Measurements from ENCODE around the gene TMEM14A. TPM values are rescaled to one million over a fixed set of nuclear protein-coding genes. Genes with fewer than 3 reads are reported as not detected.
"Not testable (repeated sequence)": the region's sequence is repeated elsewhere in the genome, so short reads cannot be mapped to it uniquely, and the experiment has no call there.

TMEM14A gene
- total RNA-seq, 4 donors from 2014 or later, result 12.5 to 35.8 (median 19.4) TPM; not detected in 1

DNA sequence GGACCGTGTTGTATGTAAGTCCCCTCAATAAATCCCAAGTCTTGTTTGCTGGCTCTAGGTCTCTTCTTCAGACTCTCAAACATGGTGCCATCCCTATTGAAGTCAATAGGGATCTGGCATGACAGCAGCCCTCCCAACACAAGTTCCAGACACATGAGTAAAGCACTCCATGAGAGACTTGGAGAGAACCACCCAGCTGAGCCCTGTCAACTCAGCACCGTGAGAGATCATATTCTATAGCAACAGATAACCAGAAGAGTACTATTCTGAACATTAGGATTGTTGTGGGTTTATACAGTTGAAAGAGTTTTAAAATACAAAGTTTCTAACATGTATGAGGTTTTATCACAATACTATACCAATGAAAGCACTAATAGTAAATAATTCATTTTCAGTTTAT, 23.5 kb downstream of the TMEM14A start:
- no peaks in the 10 kb centered on the region for H3K4me1 ChIP-seq
- intact Hi-C loops (cut with DNase I; ENCODE audit: low total_unique reads) (no loop called here), in situ Hi-C loops (cut with MboI; ENCODE audit: low pct_ligation_motif_present in 1 of 4, low pct_unique_long_range_greater_than_20kb in 1 of 4, low sequenced_read_pairs in 3 of 4) (no loop called here)
- WGBS, 2 donors (ENCODE audit: low coverage in 1 of 2), result 80 to 100% methylated on average over 1 to 2 of the region's 2 CpGs
- DNase-seq, result no peak
- TF ChIP-seq POLR2AphosphoS5 (IDR thresholded peaks at IDR 0.05), result no peak
- TF ChIP-seq, protein P1, sequence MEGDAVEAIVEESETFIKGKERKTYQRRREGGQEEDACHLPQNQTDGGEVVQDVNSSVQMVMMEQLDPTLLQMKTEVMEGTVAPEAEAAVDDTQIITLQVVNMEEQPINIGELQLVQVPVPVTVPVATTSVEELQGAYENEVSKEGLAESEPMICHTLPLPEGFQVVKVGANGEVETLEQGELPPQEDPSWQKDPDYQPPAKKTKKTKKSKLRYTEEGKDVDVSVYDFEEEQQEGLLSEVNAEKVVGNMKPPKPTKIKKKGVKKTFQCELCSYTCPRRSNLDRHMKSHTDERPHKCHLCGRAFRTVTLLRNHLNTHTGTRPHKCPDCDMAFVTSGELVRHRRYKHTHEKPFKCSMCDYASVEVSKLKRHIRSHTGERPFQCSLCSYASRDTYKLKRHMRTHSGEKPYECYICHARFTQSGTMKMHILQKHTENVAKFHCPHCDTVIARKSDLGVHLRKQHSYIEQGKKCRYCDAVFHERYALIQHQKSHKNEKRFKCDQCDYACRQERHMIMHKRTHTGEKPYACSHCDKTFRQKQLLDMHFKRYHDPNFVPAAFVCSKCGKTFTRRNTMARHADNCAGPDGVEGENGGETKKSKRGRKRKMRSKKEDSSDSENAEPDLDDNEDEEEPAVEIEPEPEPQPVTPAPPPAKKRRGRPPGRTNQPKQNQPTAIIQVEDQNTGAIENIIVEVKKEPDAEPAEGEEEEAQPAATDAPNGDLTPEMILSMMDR (IDR thresholded peaks at IDR 0.05), result no peak
- TF ChIP-seq POLR2A (IDR thresholded peaks at IDR 0.05), result no peak
- TF ChIP-seq EP300 (IDR thresholded peaks at IDR 0.05; ENCODE audit: low read depth), result no peak
- H3K9me3 ChIP-seq, result no peaks in the 10 kb centered on the region
- no peaks in the 10 kb centered on the region for H3K36me3 ChIP-seq
- H3K4me3 ChIP-seq, result no peak overlapping the region
- H3K27me3 ChIP-seq, result no peaks in the 10 kb centered on the region
- H3K27ac ChIP-seq, result no peak overlapping the region

DNA sequence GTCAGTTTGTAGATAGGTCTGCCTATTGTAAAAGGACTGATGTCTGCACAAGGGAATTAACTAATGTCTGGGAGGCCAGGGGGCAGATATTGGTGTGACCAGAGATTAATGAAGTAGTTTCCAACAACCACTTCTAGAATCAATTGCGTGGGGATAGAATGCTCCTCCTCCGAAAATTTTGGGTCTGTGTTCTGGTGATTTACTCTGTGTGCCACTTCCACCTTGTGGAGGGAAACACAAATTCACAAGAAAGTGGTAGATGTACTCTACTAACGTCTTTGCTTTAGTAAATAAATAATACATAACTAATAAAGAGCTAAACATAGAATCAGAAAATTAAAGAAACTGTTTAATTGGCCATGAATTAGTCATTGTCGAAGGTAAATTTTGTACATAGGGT, 25.5 kb downstream of the TMEM14A start:
- DNase-seq, result no peak
- Histone ChIP-seq H3K36me3 (no peaks in the 10 kb centered on the region), H3K9me3 (no peaks in the 10 kb centered on the region), H3K4me3 (no peak overlapping the region), H3K27me3 (no peaks in the 10 kb centered on the region), H3K27ac (no peak overlapping the region), H3K4me1 (no peaks in the 10 kb centered on the region)
- WGBS, 2 donors (ENCODE audit: low coverage in 1 of 2), result 63 to 68% methylated on average over 4 of the region's 4 CpGs
- intact Hi-C loops (cut with DNase I; ENCODE audit: low total_unique reads) (no loop called here), in situ Hi-C loops (cut with MboI; ENCODE audit: low pct_ligation_motif_present in 1 of 4, low pct_unique_long_range_greater_than_20kb in 1 of 4, low sequenced_read_pairs in 3 of 4) (no loop called here)
- TF ChIP-seq, protein P1 (IDR thresholded peaks at IDR 0.05), result no peak
- no peak for TF ChIP-seq EP300 (IDR thresholded peaks at IDR 0.05; ENCODE audit: low read depth)
- TF ChIP-seq POLR2A (IDR thresholded peaks at IDR 0.05), result no peak
- no peak for TF ChIP-seq POLR2AphosphoS5 (IDR thresholded peaks at IDR 0.05)

DNA sequence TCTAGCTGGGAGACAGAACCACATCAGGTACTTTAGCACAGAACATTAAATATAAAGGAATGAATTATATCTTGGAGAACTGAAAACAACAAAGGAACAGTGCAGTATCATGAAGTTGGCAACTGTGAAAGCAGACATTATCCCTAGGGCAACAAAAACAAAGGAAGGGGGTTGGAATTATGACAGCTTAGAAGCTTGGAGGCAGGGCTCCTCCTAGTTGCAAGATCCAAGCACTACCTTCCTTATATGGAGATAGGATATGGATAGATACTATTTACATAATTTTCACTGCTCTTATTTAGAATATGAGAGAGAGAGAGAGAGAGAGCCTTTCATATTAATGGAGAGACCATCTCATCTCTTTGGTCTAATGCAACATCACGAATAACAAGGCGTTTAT, 27.0 kb downstream of the TMEM14A start:
- 87 to 91% methylated on average over 2 of the region's 2 CpGs for WGBS, 2 donors (ENCODE audit: low coverage in 1 of 2)
- no peak for DNase-seq
- intact Hi-C loops (cut with DNase I; ENCODE audit: low total_unique reads), result no loop called here
- Histone ChIP-seq H3K27me3 (no peaks in the 10 kb centered on the region), H3K36me3 (no peaks in the 10 kb centered on the region), H3K4me3 (no peak overlapping the region), H3K9me3 (no peaks in the 10 kb centered on the region), H3K27ac (no peak overlapping the region), H3K4me1 (no peaks in the 10 kb centered on the region)
- TF ChIP-seq POLR2AphosphoS5 (IDR thresholded peaks at IDR 0.05) (no peak), EP300 (IDR thresholded peaks at IDR 0.05; ENCODE audit: low read depth) (no peak), POLR2A (IDR thresholded peaks at IDR 0.05) (no peak)
- TF ChIP-seq, protein P1 (IDR thresholded peaks at IDR 0.05), result no peak
- in situ Hi-C loops (cut with MboI; ENCODE audit: low pct_ligation_motif_present in 1 of 4, low pct_unique_long_range_greater_than_20kb in 1 of 4, low sequenced_read_pairs in 3 of 4), result no loop called here

DNA sequence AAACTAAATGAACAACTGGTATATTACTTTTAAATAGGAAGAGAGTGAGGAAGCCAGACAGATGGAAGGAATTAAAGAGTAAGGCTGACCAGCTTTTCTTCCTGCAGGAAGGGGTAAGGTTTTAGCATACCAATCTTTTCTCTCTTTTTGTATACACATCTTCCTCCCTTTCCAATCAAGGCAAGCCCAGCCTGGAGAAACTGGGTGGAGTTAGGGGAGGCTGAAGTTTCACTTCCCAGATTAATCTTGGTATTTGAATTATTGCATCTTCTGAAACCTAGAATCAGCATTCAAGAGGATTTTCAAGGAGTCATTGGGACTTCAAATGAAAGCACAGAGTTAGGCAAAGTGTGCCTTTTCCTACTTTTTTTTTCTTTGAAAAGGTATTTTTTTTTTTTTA, 33.1 kb downstream of the TMEM14A start:
- Histone ChIP-seq H3K9me3 (no peaks in the 10 kb centered on the region), H3K4me3 (no peak overlapping the region), H3K36me3 (no peaks in the 10 kb centered on the region), H3K4me1 (no peaks in the 10 kb centered on the region), H3K27ac (no peak overlapping the region), H3K27me3 (no peaks in the 10 kb centered on the region)
- DNase-seq, result no peak
- intact Hi-C loops (cut with DNase I; ENCODE audit: low total_unique reads), result no loop called here
- in situ Hi-C loops (cut with MboI; ENCODE audit: low pct_ligation_motif_present in 1 of 4, low pct_unique_long_range_greater_than_20kb in 1 of 4, low sequenced_read_pairs in 3 of 4), result no loop called here
- TF ChIP-seq, protein P1 (IDR thresholded peaks at IDR 0.05), result no peak
- TF ChIP-seq POLR2AphosphoS5 (IDR thresholded peaks at IDR 0.05) (no peak), EP300 (IDR thresholded peaks at IDR 0.05; ENCODE audit: low read depth) (no peak), POLR2A (IDR thresholded peaks at IDR 0.05) (no peak)

DNA sequence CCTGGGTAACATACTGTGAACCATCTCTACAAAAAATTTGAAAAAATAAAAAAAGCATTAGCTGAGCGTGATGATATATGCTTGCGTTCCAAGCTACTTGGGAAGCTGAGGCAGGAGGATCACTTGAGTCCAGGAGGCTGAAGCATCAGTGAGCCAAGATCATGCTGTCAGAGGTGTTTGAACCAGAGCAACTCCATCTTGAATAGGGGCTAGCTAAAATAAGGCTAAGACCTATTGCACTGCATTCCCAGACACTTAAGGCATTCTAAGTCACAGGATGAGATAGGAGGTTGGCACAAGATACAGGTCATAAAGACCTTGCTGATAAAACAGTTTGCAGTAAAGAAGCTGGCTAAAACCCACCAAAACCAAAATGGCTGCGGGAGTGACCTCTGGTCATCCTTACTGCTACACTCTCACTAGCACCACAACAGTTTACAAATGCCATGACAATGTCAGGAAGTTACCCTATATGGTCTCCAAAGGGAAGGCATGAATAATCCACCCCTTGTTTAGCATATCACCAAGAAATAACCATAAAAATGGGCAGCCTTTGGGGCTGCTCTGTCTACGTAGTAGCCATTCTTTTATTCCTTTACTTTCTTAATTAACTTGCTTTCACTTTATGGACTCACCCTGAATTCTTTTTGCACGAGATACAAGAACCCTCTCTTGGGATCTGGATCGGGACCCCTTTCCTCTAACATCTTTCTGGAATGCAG, 34.0 kb downstream of the TMEM14A start:
- DNase-seq; H3K27me3 ChIP-seq; H3K36me3 ChIP-seq; intact Hi-C loops (cut with DNase I; ENCODE audit: low total_unique reads); H3K27ac ChIP-seq; H3K4me1 ChIP-seq; in situ Hi-C loops (cut with MboI; ENCODE audit: low pct_ligation_motif_present in 1 of 4, low pct_unique_long_range_greater_than_20kb in 1 of 4, low sequenced_read_pairs in 3 of 4); H3K4me3 ChIP-seq; H3K9me3 ChIP-seq: not testable (repeated sequence)
- 90 to 94% methylated on average over 3 to 6 of the region's 6 CpGs for WGBS, 2 donors (ENCODE audit: low coverage in 1 of 2)
